Measurements from ENCODE around the gene TOP2B. TPM values are rescaled to one million over a fixed set of nuclear protein-coding genes. Genes with fewer than 3 reads are reported as not detected.

Gene TOP2B
- total and polyA plus RNA-seq, 9 of the 15 experiments (the other 6 are each of a cell fraction or from before 2014, with no cell fraction given), result 45.3 to 186 (median 134) TPM

DNA sequence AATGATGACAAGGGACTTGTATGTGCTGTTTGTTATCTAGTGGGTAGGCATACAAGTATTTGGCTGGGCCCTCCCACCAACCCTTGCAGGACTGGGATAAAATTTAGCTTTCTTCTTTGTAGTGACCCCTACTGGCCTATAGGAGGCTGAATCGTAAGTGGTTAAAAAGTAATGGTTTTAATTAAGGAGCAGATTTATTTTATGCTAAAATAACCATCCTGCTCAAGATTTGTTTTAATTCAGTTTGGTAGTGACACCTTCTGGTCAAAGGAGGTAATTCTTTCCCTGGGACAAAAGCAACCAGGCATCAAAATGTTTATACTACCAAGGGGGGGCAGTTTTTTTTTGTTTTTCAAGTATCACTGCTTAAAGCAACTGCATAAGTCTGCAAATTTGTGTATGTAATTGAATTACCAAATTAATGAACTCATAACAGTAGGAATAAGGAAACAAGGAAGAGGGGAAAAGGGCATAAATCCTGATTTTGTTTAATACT, 70.7 kb downstream of the TOP2B start (continued):
- TF ChIP-seq, protein P1, sequence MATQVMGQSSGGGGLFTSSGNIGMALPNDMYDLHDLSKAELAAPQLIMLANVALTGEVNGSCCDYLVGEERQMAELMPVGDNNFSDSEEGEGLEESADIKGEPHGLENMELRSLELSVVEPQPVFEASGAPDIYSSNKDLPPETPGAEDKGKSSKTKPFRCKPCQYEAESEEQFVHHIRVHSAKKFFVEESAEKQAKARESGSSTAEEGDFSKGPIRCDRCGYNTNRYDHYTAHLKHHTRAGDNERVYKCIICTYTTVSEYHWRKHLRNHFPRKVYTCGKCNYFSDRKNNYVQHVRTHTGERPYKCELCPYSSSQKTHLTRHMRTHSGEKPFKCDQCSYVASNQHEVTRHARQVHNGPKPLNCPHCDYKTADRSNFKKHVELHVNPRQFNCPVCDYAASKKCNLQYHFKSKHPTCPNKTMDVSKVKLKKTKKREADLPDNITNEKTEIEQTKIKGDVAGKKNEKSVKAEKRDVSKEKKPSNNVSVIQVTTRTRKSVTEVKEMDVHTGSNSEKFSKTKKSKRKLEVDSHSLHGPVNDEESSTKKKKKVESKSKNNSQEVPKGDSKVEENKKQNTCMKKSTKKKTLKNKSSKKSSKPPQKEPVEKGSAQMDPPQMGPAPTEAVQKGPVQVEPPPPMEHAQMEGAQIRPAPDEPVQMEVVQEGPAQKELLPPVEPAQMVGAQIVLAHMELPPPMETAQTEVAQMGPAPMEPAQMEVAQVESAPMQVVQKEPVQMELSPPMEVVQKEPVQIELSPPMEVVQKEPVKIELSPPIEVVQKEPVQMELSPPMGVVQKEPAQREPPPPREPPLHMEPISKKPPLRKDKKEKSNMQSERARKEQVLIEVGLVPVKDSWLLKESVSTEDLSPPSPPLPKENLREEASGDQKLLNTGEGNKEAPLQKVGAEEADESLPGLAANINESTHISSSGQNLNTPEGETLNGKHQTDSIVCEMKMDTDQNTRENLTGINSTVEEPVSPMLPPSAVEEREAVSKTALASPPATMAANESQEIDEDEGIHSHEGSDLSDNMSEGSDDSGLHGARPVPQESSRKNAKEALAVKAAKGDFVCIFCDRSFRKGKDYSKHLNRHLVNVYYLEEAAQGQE (IDR thresholded peaks at IDR 0.05; ENCODE audit: borderline replicate concordance), result peak; percentile 49; the same call in 1 of the 2 replicates
- TF ChIP-seq, protein P1 (CRISPR knock-in tag; IDR thresholded peaks at IDR 0.05; ENCODE audit: low read depth), result no peak
- TF ChIP-seq ZKSCAN1 (IDR thresholded peaks at IDR 0.05; ENCODE audit: low read depth, low read length) (no peak), FIP1L1 (IDR thresholded peaks at IDR 0.05; ENCODE audit: low read depth, low read length, poor library complexity, severe bottlenecking) (no peak), RCOR1 (IDR thresholded peaks at IDR 0.05; ENCODE audit: borderline replicate concordance in 1 of 2, low read depth in 2 of 2, low read length in 2 of 2) (no peak), FOXM1 (IDR thresholded peaks at IDR 0.05; ENCODE audit: low read depth) (no peak), FOXM1 (CRISPR knock-in tag; IDR thresholded peaks at IDR 0.05; ENCODE audit: low read depth) (no peak), MIER1 (IDR thresholded peaks at IDR 0.05; ENCODE audit: low read depth) (no peak)
- TF ChIP-seq, protein P2, sequence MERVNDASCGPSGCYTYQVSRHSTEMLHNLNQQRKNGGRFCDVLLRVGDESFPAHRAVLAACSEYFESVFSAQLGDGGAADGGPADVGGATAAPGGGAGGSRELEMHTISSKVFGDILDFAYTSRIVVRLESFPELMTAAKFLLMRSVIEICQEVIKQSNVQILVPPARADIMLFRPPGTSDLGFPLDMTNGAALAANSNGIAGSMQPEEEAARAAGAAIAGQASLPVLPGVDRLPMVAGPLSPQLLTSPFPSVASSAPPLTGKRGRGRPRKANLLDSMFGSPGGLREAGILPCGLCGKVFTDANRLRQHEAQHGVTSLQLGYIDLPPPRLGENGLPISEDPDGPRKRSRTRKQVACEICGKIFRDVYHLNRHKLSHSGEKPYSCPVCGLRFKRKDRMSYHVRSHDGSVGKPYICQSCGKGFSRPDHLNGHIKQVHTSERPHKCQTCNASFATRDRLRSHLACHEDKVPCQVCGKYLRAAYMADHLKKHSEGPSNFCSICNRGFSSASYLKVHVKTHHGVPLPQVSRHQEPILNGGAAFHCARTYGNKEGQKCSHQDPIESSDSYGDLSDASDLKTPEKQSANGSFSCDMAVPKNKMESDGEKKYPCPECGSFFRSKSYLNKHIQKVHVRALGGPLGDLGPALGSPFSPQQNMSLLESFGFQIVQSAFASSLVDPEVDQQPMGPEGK (CRISPR knock-in tag; IDR thresholded peaks at IDR 0.05; ENCODE audit: borderline replicate concordance), result no peak
- TF ChIP-seq, protein P3, sequence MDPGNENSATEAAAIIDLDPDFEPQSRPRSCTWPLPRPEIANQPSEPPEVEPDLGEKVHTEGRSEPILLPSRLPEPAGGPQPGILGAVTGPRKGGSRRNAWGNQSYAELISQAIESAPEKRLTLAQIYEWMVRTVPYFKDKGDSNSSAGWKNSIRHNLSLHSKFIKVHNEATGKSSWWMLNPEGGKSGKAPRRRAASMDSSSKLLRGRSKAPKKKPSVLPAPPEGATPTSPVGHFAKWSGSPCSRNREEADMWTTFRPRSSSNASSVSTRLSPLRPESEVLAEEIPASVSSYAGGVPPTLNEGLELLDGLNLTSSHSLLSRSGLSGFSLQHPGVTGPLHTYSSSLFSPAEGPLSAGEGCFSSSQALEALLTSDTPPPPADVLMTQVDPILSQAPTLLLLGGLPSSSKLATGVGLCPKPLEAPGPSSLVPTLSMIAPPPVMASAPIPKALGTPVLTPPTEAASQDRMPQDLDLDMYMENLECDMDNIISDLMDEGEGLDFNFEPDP (CRISPR knock-in tag; IDR thresholded peaks at IDR 0.05), result no peak
- TF ChIP-seq, protein P4, sequence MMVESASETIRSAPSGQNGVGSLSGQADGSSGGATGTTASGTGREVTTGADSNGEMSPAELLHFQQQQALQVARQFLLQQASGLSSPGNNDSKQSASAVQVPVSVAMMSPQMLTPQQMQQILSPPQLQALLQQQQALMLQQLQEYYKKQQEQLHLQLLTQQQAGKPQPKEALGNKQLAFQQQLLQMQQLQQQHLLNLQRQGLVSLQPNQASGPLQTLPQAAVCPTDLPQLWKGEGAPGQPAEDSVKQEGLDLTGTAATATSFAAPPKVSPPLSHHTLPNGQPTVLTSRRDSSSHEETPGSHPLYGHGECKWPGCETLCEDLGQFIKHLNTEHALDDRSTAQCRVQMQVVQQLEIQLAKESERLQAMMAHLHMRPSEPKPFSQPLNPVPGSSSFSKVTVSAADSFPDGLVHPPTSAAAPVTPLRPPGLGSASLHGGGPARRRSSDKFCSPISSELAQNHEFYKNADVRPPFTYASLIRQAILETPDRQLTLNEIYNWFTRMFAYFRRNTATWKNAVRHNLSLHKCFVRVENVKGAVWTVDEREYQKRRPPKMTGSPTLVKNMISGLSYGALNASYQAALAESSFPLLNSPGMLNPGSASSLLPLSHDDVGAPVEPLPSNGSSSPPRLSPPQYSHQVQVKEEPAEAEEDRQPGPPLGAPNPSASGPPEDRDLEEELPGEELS (CRISPR knock-in tag; IDR thresholded peaks at IDR 0.05; ENCODE audit: borderline replicate concordance), result no peak
- TF ChIP-seq, protein P5, sequence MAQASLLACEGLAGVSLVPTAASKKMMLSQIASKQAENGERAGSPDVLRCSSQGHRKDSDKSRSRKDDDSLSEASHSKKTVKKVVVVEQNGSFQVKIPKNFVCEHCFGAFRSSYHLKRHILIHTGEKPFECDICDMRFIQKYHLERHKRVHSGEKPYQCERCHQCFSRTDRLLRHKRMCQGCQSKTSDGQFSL (CRISPR knock-in tag; IDR thresholded peaks at IDR 0.05), result no peak
- TF ChIP-seq, protein P5 (tag; IDR thresholded peaks at IDR 0.05), result peak in 1 of 2 experiments; percentile 61; a peak in 2 of 4 replicates
